Panc1 (cell line): ENCODE data around the gene GOSR1. TPM values are rescaled to one million over a fixed set of nuclear protein-coding genes. Genes with fewer than 3 reads are reported as not detected.
"Not testable (repeated sequence)": the region's sequence is repeated elsewhere in the genome, so short reads cannot be mapped to it uniquely, and the experiment has no call there.

Experiments
- ATAC-seq: fragments of 200-7000 bp; cut with Tn5 transposase; 2 replicates; pipeline ENCODE4 v1.9.1; 2020; ENCODE audit warnings: mild to moderate bottlenecking, moderate library complexity
- BruUV-seq: library from RNA; stranded (reverse); fragments of 400-500 nt; replicated peaks from 2 replicates; lab custom pipeline; 2021; lab: Mats Ljungman, UMichigan
- CTCF ChIA-PET: fragments of 300-600 bp; sonication (Branson Sonifier 250); formaldehyde crosslinking; loops from one replicate; lab custom pipeline; 2022; ENCODE audit warnings: antibody characterized with exemption; lab: Charles Lee
- POLR2A ChIA-PET: fragments of 300-600 bp; sonication (Branson Sonifier 250); formaldehyde crosslinking; loops from one replicate; lab custom pipeline; 2022; ENCODE audit warnings: antibody characterized with exemption; lab: Charles Lee
- DNase-seq: peaks from one replicate; pipeline ENCODE4 v3.0.0-alpha.2; 2010; ENCODE audit warnings: low read depth, low spot score
- H3K27ac ChIP-seq: 2 replicates; pipeline ENCODE4 v1.5.1; 2011; ENCODE audit warnings: mild to moderate bottlenecking, low read length, inconsistent platforms
- H3K27me3 ChIP-seq: fragments of 200-500 bp; sonication (Bioruptor generic); 2 replicates; pipeline ENCODE4 v1.6.0; 2014; ENCODE audit warnings: low read length, inconsistent platforms; ENCODE audit not compliant: control insufficient read depth, insufficient read depth
- H3K36me3 ChIP-seq: fragments of 200-500 bp; sonication (Bioruptor generic); 2 replicates; pipeline ENCODE4 v1.5.1; 2014; ENCODE audit warnings: inconsistent platforms, mild to moderate bottlenecking, low read length, moderate library complexity; ENCODE audit not compliant: control insufficient read depth, insufficient read depth
- H3K4me1 ChIP-seq: 2 replicates; pipeline ENCODE4 v1.5.1; 2011; ENCODE audit warnings: inconsistent platforms, mild to moderate bottlenecking, low read length, moderate library complexity; ENCODE audit not compliant: control insufficient read depth, insufficient read depth
- H3K4me3 ChIP-seq, 2 experiments: 2 replicates each; pipeline ENCODE4 v1.5.1; 2011 to 2012; ENCODE audit warnings: low read depth in 2 of 2, low read length in 2 of 2, mild to moderate bottlenecking in 2 of 2, inconsistent platforms in 1 of 2, moderate library complexity in 1 of 2
- H3K9me3 ChIP-seq: fragments of 200-500 bp; sonication (Bioruptor generic); 2 replicates; pipeline ENCODE4 v1.5.1; 2014; ENCODE audit warnings: low read depth, mild to moderate bottlenecking, inconsistent platforms, low read length, moderate library complexity; ENCODE audit not compliant: control insufficient read depth, insufficient read depth
- POLR2AphosphoS5 ChIP-seq: IDR thresholded peaks from 2 replicates; pipeline ENCODE4 v1.6.1; 2012; ENCODE audit warnings: mild to moderate bottlenecking, low read depth, low read length, moderate library complexity
- SIN3A ChIP-seq: IDR thresholded peaks from 2 replicates; pipeline ENCODE4 v1.6.1; 2012; ENCODE audit warnings: low read depth, mild to moderate bottlenecking, low read length, moderate library complexity, borderline replicate concordance; ENCODE audit not compliant: insufficient read depth
- TCF7L2 ChIP-seq: IDR thresholded peaks from 2 replicates; pipeline ENCODE4 v1.6.1; 2011; ENCODE audit warnings: mild to moderate bottlenecking, low read depth, low read length, inconsistent platforms
- in situ Hi-C: cut with HindIII; loops from 2 replicates; pipeline ENCODE4 v1.10.0; 2016; ENCODE audit warnings: low sequenced_read_pairs, low pct_unique_long_range_greater_than_20kb
- intact Hi-C: fragments of 100-400 bp; cut with micrococcal nuclease; formaldehyde crosslinking; loops from one replicate; pipeline ENCODE4 v1.10.0; 2022; ENCODE audit not compliant: unreplicated experiment
- total RNA-seq: library from RNA; stranded (reverse); gene quantifications from one replicate; pipeline ENCODE4 v1.2.1, GENCODE V29; 2021; ENCODE audit not compliant: unreplicated experiment
- TF ChIP-seq, protein P1 (sequence below), 2 experiments: IDR thresholded peaks; 2 replicates each; pipeline ENCODE4 v1.6.1; 2011 to 2012; ENCODE audit warnings: low read depth in 2 of 2, control low read depth in 1 of 2, low read length in 1 of 2, mild to moderate bottlenecking in 1 of 2, moderate library complexity in 1 of 2; ENCODE audit not compliant: insufficient read depth in 1 of 2
- TF ChIP-seq, protein P2 (sequence below): fragments of 450-650 bp; IDR thresholded peaks from 2 replicates; pipeline ENCODE4 v1.5.1; 2017; ENCODE audit warnings: mild to moderate bottlenecking

Gene GOSR1
- total RNA-seq, 1 experiment from 2014 or later = 68.0 TPM

DNA sequence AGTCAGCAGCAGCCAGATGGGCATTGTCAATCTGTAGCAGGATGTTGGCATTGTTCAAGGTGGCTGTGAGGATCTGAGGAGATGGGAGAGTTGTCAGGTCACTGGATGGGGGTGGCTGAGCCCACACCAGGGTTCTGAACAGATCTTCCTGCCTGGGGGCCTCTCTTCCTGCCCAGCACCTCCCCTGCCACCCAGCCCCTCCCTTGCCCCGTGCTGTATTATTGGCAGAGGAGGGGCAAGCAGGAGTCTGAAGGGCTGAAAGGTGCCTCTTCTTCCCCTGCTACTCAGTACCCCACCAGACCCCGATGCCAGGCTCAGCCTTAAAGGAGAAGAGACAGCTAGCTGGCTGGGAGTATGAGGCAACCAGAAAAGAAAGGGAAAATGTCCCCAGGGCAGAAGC is 93.0 kb downstream of the GOSR1 start:
- ATAC-seq = no peak
- CTCF ChIA-PET = no interaction called here
- DNase-seq = no peak
- no peak overlapping the region for H3K27ac ChIP-seq
- in situ Hi-C loops (no loop called here), intact Hi-C loops (no loop called here)
- BruUV-seq = no TSS peak
- no peaks in the 10 kb centered on the region for H3K36me3 ChIP-seq
- no peak for TF ChIP-seq POLR2AphosphoS5
- no peak for TF ChIP-seq SIN3A
- TF ChIP-seq, protein P1, sequence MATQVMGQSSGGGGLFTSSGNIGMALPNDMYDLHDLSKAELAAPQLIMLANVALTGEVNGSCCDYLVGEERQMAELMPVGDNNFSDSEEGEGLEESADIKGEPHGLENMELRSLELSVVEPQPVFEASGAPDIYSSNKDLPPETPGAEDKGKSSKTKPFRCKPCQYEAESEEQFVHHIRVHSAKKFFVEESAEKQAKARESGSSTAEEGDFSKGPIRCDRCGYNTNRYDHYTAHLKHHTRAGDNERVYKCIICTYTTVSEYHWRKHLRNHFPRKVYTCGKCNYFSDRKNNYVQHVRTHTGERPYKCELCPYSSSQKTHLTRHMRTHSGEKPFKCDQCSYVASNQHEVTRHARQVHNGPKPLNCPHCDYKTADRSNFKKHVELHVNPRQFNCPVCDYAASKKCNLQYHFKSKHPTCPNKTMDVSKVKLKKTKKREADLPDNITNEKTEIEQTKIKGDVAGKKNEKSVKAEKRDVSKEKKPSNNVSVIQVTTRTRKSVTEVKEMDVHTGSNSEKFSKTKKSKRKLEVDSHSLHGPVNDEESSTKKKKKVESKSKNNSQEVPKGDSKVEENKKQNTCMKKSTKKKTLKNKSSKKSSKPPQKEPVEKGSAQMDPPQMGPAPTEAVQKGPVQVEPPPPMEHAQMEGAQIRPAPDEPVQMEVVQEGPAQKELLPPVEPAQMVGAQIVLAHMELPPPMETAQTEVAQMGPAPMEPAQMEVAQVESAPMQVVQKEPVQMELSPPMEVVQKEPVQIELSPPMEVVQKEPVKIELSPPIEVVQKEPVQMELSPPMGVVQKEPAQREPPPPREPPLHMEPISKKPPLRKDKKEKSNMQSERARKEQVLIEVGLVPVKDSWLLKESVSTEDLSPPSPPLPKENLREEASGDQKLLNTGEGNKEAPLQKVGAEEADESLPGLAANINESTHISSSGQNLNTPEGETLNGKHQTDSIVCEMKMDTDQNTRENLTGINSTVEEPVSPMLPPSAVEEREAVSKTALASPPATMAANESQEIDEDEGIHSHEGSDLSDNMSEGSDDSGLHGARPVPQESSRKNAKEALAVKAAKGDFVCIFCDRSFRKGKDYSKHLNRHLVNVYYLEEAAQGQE (IDR thresholded peaks at IDR 0.05; ENCODE audit: insufficient read depth in 1 of 2, low read depth in 2 of 2, low read length in 1 of 2) = no peak
- TF ChIP-seq TCF7L2 = no peak
- TF ChIP-seq, protein P2, sequence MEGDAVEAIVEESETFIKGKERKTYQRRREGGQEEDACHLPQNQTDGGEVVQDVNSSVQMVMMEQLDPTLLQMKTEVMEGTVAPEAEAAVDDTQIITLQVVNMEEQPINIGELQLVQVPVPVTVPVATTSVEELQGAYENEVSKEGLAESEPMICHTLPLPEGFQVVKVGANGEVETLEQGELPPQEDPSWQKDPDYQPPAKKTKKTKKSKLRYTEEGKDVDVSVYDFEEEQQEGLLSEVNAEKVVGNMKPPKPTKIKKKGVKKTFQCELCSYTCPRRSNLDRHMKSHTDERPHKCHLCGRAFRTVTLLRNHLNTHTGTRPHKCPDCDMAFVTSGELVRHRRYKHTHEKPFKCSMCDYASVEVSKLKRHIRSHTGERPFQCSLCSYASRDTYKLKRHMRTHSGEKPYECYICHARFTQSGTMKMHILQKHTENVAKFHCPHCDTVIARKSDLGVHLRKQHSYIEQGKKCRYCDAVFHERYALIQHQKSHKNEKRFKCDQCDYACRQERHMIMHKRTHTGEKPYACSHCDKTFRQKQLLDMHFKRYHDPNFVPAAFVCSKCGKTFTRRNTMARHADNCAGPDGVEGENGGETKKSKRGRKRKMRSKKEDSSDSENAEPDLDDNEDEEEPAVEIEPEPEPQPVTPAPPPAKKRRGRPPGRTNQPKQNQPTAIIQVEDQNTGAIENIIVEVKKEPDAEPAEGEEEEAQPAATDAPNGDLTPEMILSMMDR = no peak
- H3K9me3 ChIP-seq = no peaks in the 10 kb centered on the region
- POLR2A ChIA-PET = no interaction called here
- no peaks in the 10 kb centered on the region; the same call in 1 of the 2 replicates for H3K27me3 ChIP-seq
- H3K4me1 ChIP-seq = no peaks in the 10 kb centered on the region
- no peak overlapping the region for H3K4me3 ChIP-seq

DNA sequence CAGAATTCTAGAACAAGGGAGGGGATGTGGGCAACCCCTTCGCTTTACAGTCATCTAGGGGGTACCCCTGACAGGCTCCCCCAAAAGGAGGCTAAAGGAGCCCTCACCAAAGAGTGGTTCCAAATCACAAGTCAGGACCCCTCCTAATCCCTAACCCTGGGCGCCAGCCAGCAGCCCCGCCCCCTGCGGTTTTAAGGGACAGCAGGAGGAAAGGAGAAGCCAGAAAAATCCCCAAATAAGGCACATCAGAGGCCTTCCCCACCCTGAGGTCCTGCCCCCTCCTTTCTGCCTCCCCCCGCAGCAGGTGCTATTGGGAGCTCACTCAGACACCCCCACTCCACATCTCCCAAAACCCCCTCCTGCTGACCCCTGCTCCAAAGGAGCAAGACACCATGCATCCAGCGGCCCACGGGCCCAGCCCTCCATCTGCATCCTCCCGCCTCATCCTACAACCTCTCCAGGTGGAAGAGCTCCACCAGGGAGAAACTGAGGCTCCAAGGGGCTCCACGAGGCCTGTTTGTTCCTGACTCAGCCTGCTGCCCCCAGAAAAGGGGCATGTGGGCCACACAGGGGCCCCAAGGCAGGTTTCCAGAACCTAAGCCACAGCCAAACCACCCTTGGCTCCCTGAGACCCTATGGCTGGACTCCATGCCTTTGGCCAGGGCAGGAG is 93.5 kb downstream of the GOSR1 start:
- H3K9me3 ChIP-seq = no peaks in the 10 kb centered on the region
- no peak for DNase-seq
- intact Hi-C loops (no loop called here), in situ Hi-C loops (no loop called here)
- H3K4me1 ChIP-seq = no peaks in the 10 kb centered on the region
- H3K36me3 ChIP-seq = no peaks in the 10 kb centered on the region
- TF ChIP-seq POLR2AphosphoS5 = no peak
- TF ChIP-seq, protein P2 = no peak
- TF ChIP-seq SIN3A = no peak
- TF ChIP-seq, protein P1 (IDR thresholded peaks at IDR 0.05; ENCODE audit: insufficient read depth in 1 of 2, low read depth in 2 of 2, low read length in 1 of 2) = no peak
- no peak for TF ChIP-seq TCF7L2
- H3K4me3 ChIP-seq = no peak overlapping the region
- POLR2A ChIA-PET = no interaction called here
- no peak for ATAC-seq
- CTCF ChIA-PET = no interaction called here
- H3K27ac ChIP-seq = no peak overlapping the region
- BruUV-seq = no TSS peak
- no peaks in the 10 kb centered on the region for H3K27me3 ChIP-seq

- H3K27me3 ChIP-seq, H3K9me3 ChIP-seq, H3K4me3 ChIP-seq, H3K4me1 ChIP-seq, ATAC-seq, CTCF ChIA-PET, H3K27ac ChIP-seq, H3K36me3 ChIP-seq, POLR2A ChIA-PET, DNase-seq, in situ Hi-C loops, intact Hi-C loops, BruUV-seq: not testable (repeated sequence)
Observed at GRCh38 chr17:30571404-30571803, 94.2 kb downstream of the GOSR1 start.
